HG02759 (cell line): ENCODE measurements around the gene PLCB1.

ENCODE experiments used
- ATAC-seq: cut with Tn5 transposase; IDR thresholded peaks from one replicate; pipeline ENCODE4 v1.9.1; 2021; ENCODE audit warnings: mild to moderate bottlenecking, moderate library complexity; ENCODE audit not compliant: unreplicated experiment

PLCB1 gene

GRCh38 chr20:8128291-8129060, 3.6 kb upstream of the PLCB1 start:
- ATAC-seq, result no peak

GRCh38 chr20:8129211-8129976, 2.7 kb upstream of the PLCB1 start:
- no peak for ATAC-seq

DNA sequence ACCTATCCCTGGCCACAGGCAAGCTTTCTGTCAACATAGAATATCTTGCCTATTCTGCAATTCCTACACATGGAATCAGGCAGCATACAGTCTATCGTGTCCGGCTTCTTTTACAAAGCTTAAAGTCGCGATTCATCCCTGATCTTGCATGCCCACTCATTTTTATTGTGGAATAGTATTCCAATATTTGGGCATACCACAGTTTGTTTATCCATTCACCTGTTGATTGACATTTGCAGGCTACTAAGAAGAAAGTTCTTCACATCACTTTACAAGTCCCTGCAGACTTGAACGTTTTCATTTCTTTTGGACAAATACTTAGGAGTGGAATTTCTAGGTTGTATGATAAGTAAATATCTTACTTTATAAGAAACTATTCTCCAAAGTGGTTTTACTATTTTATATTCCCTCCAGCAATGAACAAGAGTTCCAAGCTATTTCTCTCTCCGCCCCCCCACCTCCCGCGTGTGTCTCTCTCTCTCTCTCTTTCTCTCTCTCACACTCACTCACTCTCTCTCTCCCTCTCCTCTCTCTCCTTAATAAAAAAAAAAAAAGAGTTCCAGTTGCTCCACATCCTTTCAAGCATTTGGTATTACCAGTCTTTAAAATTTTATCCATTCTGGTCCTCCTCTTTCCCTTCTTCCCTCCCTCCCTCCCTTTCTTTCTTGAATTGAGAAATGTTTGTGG, 1.1 kb upstream of the PLCB1 start:
- ATAC-seq, result no peak

DNA sequence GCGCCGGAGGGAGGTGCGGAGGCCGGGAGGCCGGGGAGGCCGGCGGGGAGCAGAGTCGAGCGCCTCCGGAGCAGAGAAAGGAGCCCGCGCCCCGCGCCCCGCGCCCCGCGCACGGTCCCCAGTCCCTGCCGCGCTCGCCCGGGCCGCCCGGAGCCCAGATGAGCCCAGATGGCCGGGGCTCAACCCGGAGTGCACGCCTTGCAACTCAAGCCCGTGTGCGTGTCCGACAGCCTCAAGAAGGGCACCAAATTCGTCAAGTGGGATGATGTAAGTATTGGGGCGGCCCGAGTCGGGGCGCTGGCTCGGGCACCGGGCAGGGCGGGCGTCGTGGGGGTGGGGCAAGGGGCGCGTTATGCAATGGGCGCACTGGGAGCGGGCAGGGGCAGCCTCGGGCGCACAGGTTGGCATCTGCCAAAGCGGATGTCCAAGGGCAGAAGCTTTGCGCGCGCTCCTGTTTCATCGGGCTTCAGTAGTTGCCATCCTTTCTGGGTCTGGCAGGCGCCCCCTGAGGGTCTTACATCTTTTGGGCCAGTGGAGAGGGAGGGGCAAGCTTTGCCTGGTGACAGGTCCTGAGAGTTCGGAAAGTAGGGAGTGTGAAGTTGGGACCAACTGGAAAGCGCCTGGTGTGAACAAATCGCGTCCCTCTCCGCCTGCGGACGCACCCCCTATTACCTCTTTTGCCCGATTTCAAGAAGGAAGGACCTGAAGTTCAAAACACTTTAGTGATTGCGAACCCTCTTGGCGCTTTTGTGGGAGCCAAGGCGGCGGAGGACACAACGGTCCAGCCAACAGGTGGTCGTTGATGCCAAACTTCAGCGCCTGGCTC, 631 bp downstream of the PLCB1 start:
- ATAC-seq, result no peak

DNA sequence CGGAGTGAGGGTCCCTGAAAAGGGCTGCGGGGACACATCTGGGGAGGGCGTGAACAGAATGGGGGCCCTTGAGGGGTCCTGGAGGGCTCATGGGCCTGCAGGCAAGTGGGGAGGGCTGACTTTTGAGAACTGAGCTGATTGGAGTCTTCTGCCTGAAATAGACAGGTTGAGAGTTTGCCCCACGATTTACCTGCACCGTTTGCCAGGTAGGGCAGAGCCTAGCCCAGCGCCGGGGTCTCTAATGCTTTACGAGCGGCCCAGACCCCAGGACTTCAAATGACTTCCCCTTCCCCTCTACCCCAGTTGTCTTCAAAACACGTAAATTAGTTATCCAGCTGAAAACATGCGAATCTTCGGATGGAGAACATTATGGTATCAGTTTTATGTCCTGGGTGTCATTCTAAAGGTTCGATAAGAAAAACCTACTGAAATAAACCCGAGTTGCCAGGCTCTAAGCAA, 1.3 kb downstream of the PLCB1 start:
- ATAC-seq, result no peak

DNA sequence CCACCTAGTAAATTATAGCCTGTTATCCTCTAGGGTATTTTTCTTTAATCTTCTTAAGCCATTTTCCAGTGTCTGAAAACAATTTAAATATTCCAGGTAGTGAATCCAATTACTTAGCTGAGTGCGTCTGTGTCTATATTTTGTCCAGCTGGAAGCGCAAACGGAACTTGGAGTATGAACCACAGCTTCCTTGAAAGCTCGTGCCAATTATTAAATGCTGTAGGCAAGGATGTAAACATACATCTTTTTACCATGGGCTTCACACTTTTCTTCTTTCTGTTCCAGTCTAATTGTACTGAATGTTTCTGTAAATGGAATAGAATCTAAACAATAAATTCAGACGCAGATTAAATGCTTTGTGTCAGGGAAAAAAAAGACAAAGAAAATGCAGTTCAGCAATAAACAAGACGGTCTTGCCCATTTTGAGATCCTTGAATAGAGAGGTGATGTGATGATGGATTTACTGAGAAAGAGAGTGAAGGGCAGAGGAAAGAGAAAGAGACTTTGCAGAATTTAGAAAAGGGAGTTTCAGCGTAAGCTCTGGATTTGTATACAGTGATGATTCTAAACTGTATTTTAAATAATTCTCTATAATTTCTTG, 1.9 kb downstream of the PLCB1 start:
- no peak for ATAC-seq

- no peak for ATAC-seq
Measured at GRCh38 chr20:8139899-8140298, 7.8 kb downstream of the PLCB1 start.

GRCh38 chr20:8143474-8143873, 11.4 kb downstream of the PLCB1 start:
- no peak for ATAC-seq

- no peak for ATAC-seq
Measured at GRCh38 chr20:8144282-8145245, 12.5 kb downstream of the PLCB1 start.

DNA sequence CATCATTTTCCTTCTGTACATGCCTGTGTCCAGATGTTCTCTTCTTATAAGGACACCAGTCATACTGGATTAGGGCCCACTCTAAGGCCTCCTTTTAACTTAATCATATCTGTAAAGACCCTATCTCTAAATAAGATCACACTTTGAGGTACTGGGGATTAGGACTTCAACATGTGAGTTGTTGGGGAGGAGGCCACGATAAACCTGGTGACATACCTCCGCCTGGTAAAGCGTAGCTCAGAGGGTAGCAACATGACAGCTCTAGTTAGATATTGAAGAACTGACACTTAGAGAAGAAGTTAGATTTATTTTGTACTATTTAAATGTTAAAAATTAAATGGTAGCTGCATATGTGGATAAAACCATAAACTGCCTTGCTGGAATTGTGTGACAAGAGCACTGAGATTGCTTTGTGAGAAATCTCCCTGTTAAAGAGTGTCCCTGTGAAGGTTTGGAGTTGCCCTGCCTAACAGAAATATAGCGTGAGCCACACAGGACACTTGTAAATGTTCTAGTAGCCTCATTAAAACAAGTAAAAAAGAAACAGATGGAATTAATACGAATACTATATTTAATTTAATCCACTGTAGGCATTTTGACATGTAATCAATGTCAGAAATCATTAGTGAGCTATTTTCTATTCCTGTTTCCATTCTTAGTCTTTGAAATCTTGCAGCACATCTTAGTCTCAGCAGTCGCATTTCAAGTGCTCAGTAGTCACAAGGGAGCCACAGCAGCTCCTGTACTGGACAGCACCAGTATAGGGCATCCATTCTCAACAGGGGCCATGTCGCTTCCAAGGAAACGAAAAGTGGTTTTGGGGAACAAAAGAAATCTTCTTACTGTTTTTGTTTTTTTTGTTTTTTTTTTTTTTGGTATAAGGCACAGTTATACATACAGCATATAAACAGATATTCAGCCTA, 13.4 kb downstream of the PLCB1 start:
- no peak for ATAC-seq

DNA sequence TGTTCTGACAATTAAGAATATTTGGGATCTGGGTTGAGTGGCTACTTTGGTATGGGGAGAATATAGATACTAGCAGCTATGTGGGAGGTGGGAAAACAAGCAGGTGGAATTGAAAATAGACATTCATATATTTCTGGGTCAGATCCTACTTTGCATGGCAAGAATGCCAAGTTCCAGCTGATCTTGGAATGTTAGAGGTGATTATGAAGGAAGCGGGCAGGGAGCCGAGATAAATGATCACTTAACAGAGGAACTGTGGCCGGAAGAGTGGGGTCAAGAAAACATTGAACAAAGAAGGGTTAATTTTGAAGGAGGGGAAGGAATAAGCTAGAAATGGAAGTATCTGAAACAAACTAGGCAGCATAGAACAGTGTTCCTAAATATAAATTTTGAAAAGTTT, 15.4 kb downstream of the PLCB1 start:
- ATAC-seq, result no peak

DNA sequence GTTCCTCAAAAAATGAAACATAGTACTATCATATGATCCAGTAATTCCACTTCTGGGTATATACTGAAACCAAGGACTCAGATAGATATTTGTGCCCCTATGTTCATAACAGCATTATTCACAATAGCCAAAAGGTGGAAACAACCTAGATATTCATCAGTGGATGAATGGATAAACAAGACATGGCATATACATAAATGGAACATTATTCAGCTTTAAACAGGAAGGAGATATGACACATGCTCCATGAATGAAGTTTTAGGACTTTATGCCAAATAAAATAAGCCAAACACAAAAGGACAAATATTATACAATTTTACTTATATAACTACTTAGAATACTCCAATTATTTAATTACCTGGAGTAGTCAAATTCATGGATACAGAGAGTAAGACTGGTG, 16.4 kb downstream of the PLCB1 start:
- no peak for ATAC-seq

GRCh38 chr20:8150591-8150990, 18.5 kb downstream of the PLCB1 start:
- ATAC-seq, result no peak

DNA sequence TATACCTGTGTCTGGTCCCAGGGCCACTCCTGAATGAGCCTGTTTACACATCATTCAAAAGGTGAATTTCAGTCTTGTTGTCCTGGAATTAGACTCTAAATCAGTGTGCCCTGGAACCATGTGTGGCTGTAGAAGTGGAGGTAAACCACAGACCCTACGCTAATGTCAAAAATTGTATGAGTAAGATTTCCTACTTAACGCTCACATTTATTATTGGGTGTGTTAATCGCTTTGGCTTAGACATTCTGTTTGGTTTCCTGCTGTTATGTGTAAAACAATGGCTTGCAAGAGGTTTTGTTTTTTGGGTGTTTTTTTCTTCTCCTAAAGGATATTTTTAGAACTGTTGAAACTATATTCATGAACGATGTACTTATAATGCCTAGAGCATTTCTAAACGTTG, 19.3 kb downstream of the PLCB1 start:
- ATAC-seq, result no peak

DNA sequence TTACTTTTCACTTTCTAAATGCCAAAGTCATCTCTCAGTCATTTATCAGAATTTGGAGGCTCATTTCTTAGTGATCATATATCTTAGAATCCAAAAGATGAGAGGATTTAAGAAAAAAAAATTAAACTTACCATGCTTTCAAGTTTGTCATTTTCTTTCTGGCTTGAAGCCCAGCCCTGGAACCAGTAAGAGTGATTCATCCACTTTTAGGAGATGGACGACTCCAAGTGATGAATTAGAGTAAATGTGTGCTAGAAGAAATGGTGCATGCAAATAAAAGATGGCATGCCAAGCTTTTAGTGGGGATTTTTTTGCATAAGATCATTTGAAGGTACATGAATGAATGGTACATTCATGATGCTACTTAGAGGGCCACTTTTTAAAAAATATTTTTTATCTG, 20.1 kb downstream of the PLCB1 start:
- no peak for ATAC-seq

- no peak for ATAC-seq
Measured at GRCh38 chr20:8152847-8153246, 20.8 kb downstream of the PLCB1 start.

DNA sequence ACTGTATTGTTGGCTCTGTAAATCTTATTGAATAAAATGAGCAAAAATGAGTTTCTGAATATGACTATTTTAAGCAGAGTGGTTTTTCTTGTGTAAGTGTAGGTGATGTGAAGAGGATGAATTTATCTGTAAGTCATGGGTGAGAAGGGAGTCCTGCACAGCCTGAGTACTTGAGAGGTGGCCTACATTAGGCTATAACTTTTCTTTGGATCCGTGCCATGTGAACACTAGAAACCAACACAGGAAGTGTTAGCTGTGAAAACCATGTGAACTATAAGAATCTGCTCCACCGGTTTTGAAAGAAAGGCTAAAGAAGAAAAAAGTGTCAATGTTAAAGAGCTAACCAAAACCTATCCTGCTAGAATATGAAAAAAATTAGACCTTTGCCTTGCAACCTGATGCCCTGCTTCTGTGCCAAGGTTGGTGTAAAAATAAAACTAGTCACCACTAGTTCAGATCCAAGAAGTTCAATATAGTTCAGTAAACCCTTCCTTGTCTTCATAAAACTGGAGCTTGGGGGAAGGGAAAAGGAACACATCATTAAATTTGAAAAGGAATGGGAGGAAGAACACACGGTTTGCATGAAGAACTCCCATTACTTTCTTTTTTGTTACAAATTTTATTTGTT, 21.3 kb downstream of the PLCB1 start:
- no peak for ATAC-seq

GRCh38 chr20:8154638-8155037, 22.6 kb downstream of the PLCB1 start:
- no peak for ATAC-seq
